Right lobe of liver (tissue), 6 donors: ENCODE measurements around the gene MS4A18. TPM values are rescaled to one million over a fixed set of nuclear protein-coding genes. Genes with fewer than 3 reads are reported as not detected.

Experiments used
- ATAC-seq, 4 donors: fragments of 200-7000 bp; cut with Tn5 transposase; one replicate each; pipeline ENCODE4 v1.9.1; 2020; ENCODE audit warnings: mild to moderate bottlenecking in 4 of 4, moderate library complexity in 4 of 4
- DNase-seq, 3 donors: peaks; one replicate each; pipeline ENCODE4 v3.0.0-alpha.2; 2020
- H3K27ac ChIP-seq, 3 donors: fragments of 200-600 bp; one replicate each; pipeline ENCODE4 v1.8.0; 2022
- H3K27me3 ChIP-seq, 2 donors: fragments of 200-600 bp; one replicate each; pipeline ENCODE4 v1.8.0; 2022
- H3K36me3 ChIP-seq, 4 donors: fragments of 200-600 bp; sonication (generic) in 1 of 4; one replicate each; pipeline versions ENCODE4 v1.5.1 to v1.8.0; 2017 to 2022; ENCODE audit warnings: control low read depth in 1 of 4
- H3K4me1 ChIP-seq, 4 donors: fragments of 200-600 bp; sonication (generic) in 1 of 4; one replicate each; pipeline versions ENCODE4 v1.5.1 to v1.8.0; 2017 to 2022; ENCODE audit warnings: control low read depth in 1 of 4
- H3K4me3 ChIP-seq, 3 donors: fragments of 200-600 bp; one replicate each; pipeline ENCODE4 v1.8.0; 2022
- H3K9me3 ChIP-seq, 4 donors: fragments of 200-600 bp; sonication (generic) in 1 of 4; one replicate each; pipeline versions ENCODE4 v1.5.1 to v1.8.0; 2017 to 2022; ENCODE audit warnings: control low read depth in 1 of 4
- POLR2A ChIP-seq: fragments of 450-650 bp; IDR thresholded peaks from one replicate; pipeline ENCODE4 v1.6.1; 2017; ENCODE audit warnings: antibody characterized with exemption, mild to moderate bottlenecking
- WGBS: methylation state at CpG from one replicate; pipeline ENCODE4 v1.1.6; 2018; ENCODE audit warnings: low coverage, low lambda C conversion rate; ENCODE audit not compliant: insufficient coverage; ENCODE audit errors: missing lambda C conversion rate; 5-methylcytosine and 5-hydroxymethylcytosine counted together
- intact Hi-C, 2 donors: fragments of 100-400 bp; cut with DNase I; formaldehyde crosslinking; loops; one replicate each; pipeline versions ENCODE4 v1.11.2 to v1.14.1; 2022
- total RNA-seq, 6 experiments: library from RNA; depleted of rRNA in 2 of 6; stranded (reverse); fragments of >200 nt in 2 of 6; fragmentation: NEBNext Ultra II Directional in 3 of 6; extraction: Animal tissue kit (Norgen Biotek cat#: 25700) in 3 of 6; gene quantifications; one replicate each; pipeline versions ENCODE4 v1.1.0 to v1.2.4, GENCODE V29; 2016 to 2023
- TF ChIP-seq, protein P1 (sequence below), 4 donors: fragments of 200-600 bp in 3 of 4; fragments of 450-650 bp in 1 of 4; IDR thresholded peaks; one replicate each; pipeline versions ENCODE4 v1.5.1 to v1.8.0; 2016 to 2022; ENCODE audit warnings: antibody characterized with exemption in 4 of 4, mild to moderate bottlenecking in 2 of 4
- donor health status: DM: no; HTN: yes; CAD: no.
- donor health status: DM: no; HTN: no; CAD: no.
- donor health status: DM: no; HTN: no; CAD: no.
- donor health status: DM: no; HTN: yes; CAD: no.
- donor health status: DM: no; HTN: yes; CAD: no.

The MS4A18 gene
- total RNA-seq, 6 experiments from 2014 or later: not detected

DNA sequence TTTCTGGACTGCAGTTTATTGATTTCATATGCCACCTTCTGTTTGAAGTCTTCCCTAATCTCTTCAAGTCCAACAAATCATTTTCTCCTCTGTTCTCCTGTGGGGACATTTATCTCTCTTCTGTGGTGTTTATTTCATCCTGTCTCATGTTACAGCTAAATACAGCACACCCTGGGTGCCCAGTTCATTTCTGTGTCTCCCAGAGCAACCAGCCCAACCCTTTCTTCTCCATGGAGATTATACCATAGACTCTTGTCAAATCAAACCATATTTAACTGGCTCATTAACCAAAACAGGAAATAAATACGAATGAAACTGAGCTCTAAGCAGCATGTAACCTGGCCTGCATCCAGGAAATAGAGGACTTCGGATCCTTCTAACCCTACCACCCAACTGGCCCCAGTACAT lies 25.2 kb upstream of the MS4A18 start, which contains the start of gene MS4A8:
TSS of gene MS4A8 (plus strand) at position 329 of the 408 bp plus-strand sequence. CDS start 1,249 bp downstream, outside the sequence.
- TF ChIP-seq, protein P1, sequence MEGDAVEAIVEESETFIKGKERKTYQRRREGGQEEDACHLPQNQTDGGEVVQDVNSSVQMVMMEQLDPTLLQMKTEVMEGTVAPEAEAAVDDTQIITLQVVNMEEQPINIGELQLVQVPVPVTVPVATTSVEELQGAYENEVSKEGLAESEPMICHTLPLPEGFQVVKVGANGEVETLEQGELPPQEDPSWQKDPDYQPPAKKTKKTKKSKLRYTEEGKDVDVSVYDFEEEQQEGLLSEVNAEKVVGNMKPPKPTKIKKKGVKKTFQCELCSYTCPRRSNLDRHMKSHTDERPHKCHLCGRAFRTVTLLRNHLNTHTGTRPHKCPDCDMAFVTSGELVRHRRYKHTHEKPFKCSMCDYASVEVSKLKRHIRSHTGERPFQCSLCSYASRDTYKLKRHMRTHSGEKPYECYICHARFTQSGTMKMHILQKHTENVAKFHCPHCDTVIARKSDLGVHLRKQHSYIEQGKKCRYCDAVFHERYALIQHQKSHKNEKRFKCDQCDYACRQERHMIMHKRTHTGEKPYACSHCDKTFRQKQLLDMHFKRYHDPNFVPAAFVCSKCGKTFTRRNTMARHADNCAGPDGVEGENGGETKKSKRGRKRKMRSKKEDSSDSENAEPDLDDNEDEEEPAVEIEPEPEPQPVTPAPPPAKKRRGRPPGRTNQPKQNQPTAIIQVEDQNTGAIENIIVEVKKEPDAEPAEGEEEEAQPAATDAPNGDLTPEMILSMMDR (IDR thresholded peaks at IDR 0.05): no peak
- TF ChIP-seq POLR2A: no peak
- Histone ChIP-seq H3K4me3 (no peak within 1 kb of the TSS), H3K27ac (no peak within 1 kb of the TSS), H3K27me3 (no peaks in the 10 kb centered on the region), H3K4me1 (no peaks in the 10 kb centered on the region), H3K9me3 (no peaks in the 10 kb centered on the region), H3K36me3 (no peaks in the 10 kb centered on the region)
- ATAC-seq: peak in 1 of 4 donors; percentile 57
- 2% methylated on average over 2 of the region's 2 CpGs for WGBS
- DNase-seq: no peak
- intact Hi-C loops: no loop called here

DNA sequence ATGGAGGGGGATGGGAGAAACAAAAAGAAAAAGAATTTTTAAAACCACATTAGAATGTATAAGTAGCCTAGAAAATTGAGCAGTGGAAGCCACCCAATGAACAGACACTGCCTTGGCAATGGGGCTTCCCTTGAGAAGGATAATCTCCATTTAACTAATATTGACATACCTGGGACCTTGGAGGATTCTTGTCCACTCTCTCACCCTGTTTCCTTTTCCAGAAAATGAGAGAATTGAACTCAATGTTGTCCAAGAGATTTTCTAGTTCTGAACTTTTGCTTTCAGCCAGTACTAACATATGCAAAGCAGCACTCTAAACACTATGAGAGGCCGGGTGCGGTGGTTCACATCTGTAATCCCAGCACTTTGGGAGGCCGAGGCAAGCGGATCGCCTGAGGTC lies 24.6 kb upstream of the MS4A18 start:
- Histone ChIP-seq H3K27me3 (no peaks in the 10 kb centered on the region), H3K4me1 (no peaks in the 10 kb centered on the region), H3K27ac (no peak overlapping the region), H3K36me3 (no peaks in the 10 kb centered on the region), H3K4me3 (no peak overlapping the region), H3K9me3 (no peaks in the 10 kb centered on the region)
- no peak for ATAC-seq
- no peak for TF ChIP-seq POLR2A
- TF ChIP-seq, protein P1 (IDR thresholded peaks at IDR 0.05): no peak
- 92% methylated on average over 5 of the region's 5 CpGs for WGBS
- DNase-seq: no peak
- intact Hi-C loops: no loop called here

DNA sequence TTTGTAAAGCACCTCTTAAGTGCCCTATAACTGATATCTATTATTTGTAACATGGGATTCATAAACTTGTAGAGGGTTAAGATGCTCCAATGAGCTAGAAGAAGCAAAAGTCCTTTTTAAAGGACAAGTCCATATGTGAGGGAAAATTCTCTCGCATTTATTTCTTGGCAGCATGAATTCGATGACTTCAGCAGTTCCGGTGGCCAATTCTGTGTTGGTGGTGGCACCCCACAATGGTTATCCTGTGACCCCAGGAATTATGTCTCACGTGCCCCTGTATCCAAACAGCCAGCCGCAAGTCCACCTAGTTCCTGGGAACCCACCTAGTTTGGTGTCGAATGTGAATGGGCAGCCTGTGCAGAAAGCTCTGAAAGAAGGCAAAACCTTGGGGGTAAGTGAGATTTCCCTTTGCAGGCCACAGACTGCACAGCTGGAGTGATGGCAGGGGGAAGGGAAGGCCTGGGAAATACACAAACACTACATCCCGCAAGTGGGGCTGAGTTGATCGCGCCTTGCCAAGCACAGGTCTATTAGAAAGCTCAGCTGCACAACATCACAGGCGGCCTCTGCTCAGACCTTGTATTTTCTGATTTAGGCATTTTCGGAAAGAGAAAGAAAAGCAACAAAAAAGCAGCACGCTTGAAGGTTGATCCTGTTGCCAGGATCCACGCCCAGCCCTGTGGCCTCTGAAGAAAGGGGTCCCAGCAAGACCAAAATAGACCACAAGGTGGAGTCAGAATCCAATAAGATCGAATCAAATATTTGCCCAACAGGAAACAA lies 23.6 kb upstream of the MS4A18 start:
- peak in 2 of 4 donors; percentile 31 to 64 for ATAC-seq
- 55% methylated on average over 8 of the region's 14 CpGs for WGBS
- intact Hi-C loops: no loop called here

DNA sequence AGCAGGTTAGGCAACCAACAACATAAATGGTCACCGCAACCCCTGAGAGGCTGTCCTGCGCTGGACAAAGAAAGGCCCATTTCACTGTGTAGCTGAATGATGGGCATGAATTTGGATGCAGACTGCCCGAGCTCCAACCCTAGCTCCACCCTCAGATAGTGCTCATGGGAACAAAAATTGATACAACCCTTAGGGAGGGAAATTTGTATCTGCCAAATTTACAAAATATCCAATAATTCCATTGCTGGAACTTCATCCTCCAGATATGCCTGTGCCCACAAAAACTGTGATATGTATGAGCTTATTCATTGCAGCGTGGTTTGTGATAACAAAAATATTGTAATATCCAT lies 23.1 kb upstream of the MS4A18 start:
- no peak overlapping the region for H3K4me3 ChIP-seq
- TF ChIP-seq, protein P1 (IDR thresholded peaks at IDR 0.05): no peak
- TF ChIP-seq POLR2A: no peak
- no peaks in the 10 kb centered on the region for H3K36me3 ChIP-seq
- no peaks in the 10 kb centered on the region for H3K9me3 ChIP-seq
- WGBS: 81% methylated on average over 4 of the region's 4 CpGs
- H3K27ac ChIP-seq: no peak overlapping the region
- H3K27me3 ChIP-seq: no peaks in the 10 kb centered on the region
- intact Hi-C loops: no loop called here
- no peaks in the 10 kb centered on the region for H3K4me1 ChIP-seq
- DNase-seq (no peak), ATAC-seq (no peak)

More for the DNA sequence above, 23.6 kb upstream of the MS4A18 start:
- TF ChIP-seq, protein P1 (IDR thresholded peaks at IDR 0.05): peak; percentile 9 to 24 (median 21)
- TF ChIP-seq POLR2A: no peak
- no peaks in the 10 kb centered on the region for H3K27me3 ChIP-seq
- no peak for DNase-seq
- no peak overlapping the region for H3K27ac ChIP-seq
- H3K36me3 ChIP-seq: no peaks in the 10 kb centered on the region
- no peak overlapping the region for H3K4me3 ChIP-seq
- no peaks in the 10 kb centered on the region for H3K4me1 ChIP-seq
- H3K9me3 ChIP-seq: no peaks in the 10 kb centered on the region
